Suppressor macrophage (primary cell): Measurements from ENCODE around the gene ZNF512.

Experiments
- DNase-seq, 4 experiments: peaks; one replicate each; pipeline ENCODE4 v3.0.0-alpha.2; 2020 to 2022

ZNF512 gene

GRCh38 chr2:27638037-27638637 is 55.3 kb downstream of the ZNF512 start:
- DNase-seq: no peak

GRCh38 chr2:27638709-27639108 is 55.9 kb downstream of the ZNF512 start:
- no peak for DNase-seq

GRCh38 chr2:27640722-27641245 is 57.9 kb downstream of the ZNF512 start:
- DNase-seq: no peak

DNA sequence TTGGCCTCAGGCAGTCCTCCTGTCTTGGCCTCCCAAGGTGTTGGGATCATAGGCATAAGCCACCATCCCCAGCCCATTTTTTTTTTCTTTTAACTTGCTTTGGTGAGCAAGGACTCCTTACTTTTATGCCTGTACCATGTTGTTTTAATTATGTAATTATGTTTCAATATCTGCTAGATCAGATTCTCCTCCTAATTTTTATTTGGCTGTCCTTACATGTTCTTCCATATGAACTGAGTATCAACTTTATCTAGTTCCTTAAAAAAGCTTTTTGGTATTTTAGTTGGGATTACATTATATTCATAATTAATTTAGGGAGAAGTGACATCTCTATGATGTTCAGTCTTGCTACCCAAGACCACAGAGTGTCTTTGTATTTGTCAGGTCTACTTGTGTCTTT is 62.4 kb downstream of the ZNF512 start:
- DNase-seq: no peak

- DNase-seq: no peak
Measured at GRCh38 chr2:27647289-27647688, 64.4 kb downstream of the ZNF512 start.

DNA sequence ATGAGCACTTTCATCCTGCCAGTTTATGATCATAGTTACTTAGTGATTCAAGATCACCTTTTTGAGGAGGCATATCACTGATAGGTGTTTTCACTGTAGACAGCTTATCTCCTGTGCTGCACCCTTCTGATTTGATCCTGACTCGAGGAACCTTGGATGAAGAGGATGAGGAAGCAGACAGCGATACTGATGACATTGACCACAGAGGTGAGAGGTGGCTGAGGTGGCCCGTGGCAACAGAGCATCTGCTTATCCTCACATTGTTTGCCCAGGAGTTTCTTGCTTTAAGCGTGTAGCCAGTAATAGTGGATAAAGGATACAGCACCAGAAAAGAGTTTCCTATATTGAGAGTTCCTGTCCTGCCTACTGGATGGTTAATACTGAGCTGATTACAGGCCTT is 64.9 kb downstream of the ZNF512 start:
- DNase-seq: no peak

DNA sequence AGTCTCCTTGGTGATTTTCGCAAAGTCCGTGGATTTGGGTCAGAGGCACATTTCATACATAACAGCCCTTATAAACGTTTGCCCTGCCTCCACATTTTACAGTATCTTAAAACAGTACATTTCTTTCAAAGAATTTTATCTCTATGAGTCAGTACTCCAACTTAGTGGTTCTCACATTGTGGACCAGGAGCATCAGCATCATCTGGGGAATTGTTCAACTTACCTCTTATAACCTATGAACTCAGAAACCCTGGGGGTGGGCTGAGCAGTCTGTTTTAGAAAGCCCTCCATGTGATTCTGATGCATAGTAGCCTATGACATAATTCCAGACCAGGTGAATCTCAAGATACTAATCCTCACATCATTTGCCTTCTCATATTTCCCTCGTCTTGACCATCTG is 68.2 kb downstream of the ZNF512 start:
- no peak for DNase-seq

- no peak for DNase-seq
Measured at GRCh38 chr2:27652341-27652740, 69.5 kb downstream of the ZNF512 start.

GRCh38 chr2:27652790-27653189 is 69.9 kb downstream of the ZNF512 start:
- no peak for DNase-seq

- no peak for DNase-seq
Measured at GRCh38 chr2:27653397-27653796, 70.6 kb downstream of the ZNF512 start.

- no peak for DNase-seq
Measured at GRCh38 chr2:27655155-27655951, 72.5 kb downstream of the ZNF512 start.

- no peak for DNase-seq
Measured at GRCh38 chr2:27661371-27661770, 78.5 kb downstream of the ZNF512 start.

DNA sequence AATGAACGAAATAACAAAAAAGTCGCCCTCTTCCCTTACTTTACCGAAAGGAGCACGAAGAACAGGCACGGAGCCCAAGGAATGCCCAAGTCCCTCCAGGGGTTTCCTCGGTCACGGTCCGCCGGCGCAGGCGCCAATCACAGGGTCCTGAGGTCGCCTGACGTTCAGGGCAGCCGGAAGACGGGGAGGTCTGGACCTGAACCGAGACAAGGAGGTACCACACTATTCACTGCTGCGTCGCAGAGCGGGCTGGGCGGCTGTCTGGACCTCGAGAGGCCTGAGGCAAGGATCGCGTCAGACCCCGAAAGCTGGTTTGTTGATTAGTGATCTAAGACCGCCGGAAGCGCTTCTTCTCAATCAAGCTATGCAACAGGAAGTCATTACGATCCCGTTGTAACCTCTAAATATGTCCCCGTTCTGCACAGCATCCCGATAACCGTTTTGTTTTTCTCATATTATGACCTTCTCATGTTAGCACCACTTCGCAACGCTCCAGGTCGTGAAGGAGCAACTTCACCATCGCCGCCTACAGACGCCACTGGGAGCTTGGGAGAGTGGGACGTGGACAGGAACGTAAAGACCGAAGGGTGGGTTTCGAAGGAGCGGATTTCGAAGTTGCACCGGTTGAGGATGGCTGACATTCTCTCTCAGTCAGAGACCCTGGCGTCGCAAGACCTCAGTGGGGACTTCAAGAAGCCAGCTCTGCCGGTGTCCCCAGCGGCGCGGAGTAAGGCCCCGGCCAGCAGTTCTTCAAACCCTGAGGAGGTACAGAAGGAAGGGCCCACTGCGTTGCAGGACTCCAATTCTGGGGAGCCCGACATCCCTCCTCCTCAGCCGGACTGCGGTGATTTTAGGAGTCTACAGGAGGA is 80.7 kb downstream of the ZNF512 start, which contains the start of the genes SLC4A1AP and SUPT7L:
TSS of gene SLC4A1AP (plus strand) at position 605 of the 869 bp plus-strand sequence. CDS start at position 631, 26 bp downstream.
TSS of gene SUPT7L (minus strand) at position 330 of the 869 bp plus-strand sequence. CDS start 1,422 bp downstream, outside the sequence.
- DNase-seq: peak; percentile 79 to 84 (median 83)

DNA sequence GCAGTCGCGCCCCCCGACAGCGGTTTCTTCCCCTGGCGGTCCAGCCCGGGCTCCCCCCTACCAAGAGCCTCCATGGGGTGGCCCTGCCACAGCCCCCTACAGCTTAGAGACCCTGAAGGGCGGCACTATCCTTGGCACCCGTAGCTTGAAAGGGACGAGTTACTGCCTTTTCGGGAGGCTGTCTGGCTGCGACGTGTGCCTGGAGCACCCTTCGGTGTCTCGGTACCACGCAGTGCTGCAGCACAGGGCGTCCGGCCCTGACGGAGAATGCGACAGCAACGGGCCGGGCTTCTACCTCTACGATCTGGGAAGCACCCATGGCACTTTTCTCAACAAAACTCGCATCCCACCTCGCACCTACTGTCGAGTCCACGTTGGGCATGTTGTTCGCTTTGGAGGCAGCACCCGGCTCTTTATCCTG is 81.3 kb downstream of the ZNF512 start:
- DNase-seq: peak in 2 of 4 experiments; percentile 5 to 11

DNA sequence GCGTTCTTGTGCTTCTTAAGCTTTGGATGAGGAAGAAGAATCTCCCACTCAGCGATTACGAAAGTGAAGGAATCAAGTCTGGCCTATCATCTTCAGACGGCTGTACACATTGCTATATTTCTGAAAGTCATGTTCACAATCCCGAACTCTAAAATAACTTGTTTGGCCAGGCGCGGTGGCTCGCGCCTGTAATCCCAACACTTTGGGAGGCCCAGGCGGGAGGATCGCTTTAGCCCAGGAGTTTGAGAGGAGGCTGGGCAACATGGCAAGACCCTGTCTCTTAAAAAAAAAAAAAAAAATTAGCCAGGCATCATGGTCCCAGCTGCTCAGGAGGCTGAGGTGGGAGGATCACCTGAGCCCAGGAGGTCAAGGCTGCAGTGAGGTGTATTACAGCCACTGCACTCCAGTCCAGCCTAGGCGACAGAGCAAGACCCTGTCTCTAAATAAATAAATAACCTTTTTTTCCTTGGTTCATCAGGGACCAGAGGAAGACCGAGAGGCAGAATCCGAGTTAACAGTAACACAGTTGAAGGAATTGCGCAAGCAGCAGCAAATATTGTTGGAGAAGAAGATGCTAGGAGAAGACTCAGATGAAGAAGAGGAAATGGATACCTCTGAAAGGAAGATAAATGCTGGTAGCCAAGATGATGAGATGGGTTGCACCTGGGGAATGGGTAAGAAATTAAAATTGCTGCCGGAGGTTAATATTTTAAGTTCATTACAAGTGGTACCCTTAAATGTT is 82.0 kb downstream of the ZNF512 start:
- DNase-seq: peak; percentile 7 to 41 (median 32)

DNA sequence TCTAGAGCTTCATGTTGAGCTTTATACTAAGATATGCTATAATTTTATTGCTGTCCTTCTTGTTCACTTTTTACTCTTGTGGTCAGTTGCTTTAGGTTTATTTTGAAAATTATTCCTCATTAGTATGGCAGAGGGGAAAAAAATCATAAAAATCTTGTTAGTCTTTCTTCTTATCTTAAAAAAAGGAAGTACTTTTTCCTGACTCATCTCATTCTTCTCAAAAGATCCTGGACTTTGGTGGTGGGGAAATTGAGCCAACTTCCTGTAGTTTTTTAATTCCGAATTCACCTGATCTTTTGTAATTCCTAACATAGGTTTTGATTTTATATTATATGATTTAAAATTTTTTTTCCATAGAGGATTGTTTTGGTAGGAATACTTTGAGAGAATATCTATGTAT is 84.6 kb downstream of the ZNF512 start:
- peak in 3 of 4 experiments; percentile 9 to 61 (median 48) for DNase-seq

DNA sequence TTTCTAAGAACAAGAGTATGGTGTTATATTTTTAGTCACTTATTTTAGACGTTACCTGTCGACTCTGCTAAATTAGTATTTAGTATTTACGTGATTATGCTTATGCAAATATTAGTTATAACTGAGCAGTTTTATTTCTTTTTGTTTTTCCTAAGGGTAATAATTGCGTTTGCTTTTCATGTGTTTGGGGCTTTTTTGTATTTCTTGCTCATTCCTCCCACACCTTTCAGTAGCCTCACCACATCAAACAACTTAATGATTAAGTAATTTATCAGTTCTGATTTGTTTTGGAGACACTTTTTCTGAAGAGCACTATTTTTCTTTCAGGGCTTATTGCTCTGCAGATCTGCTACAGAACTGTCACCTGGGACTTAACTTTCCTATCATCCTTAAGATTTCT is 88.4 kb downstream of the ZNF512 start:
- no peak for DNase-seq
